HCEC 1CT (cell line): Measurements from ENCODE around the gene SOAT2.
"Not testable (repeated sequence)": the region's sequence is repeated elsewhere in the genome, so short reads cannot be mapped to it uniquely, and the experiment has no call there.

Experiments used
- DNase-seq: peaks from one replicate; pipeline ENCODE4 v3.0.0-alpha.2; 2017

The SOAT2 gene

DNA sequence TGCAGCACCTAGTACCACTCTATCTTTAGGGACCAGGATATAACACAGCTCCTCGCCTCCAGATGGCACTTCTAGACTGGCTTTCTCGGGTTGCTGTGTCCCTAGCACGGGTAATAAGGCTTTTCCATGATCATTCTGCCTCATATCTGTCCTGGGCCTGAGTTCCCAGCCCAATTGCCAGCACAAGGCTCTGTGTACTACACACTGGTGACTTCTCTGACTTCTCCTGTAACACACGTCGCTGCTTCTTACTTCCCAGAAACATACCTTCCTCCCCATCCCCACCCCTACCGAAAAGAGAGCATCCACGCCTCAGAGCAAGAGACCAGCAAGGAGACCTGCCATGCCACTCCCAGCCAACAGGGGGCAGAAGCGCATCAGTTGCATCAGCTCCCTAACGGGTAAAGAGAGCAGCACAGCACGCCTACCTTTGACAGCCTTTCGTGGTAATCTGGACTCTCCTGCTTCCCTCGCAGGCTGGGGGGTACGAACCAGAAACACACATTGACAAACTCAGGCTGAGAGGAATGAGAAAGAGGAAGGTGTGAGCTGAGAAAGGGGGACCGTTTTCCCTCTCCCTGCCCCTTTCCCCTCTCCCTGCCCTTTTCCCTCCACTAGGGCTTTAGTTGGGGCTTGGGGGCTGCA, 56.0 kb downstream of the SOAT2 start:
- peak; percentile 63 for DNase-seq

DNA sequence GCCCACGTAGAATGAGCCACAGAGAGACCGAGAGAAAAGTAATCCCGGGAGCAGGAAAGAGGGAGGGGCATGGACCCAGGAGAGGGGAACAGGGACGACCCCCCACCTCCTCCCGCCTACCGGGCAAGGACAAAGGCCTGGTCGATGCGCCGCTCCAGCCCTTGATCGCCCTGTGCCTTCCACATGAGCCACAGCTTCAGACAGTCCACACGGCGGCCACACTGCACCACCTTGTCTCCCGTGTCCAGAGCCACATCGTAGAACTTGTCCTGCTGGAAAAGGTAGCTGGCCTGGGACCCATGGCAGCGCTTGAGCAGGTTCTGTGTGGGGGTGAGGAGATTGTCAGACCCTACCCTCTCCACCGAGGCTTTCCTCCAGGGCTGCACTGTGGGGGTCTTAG, 56.7 kb downstream of the SOAT2 start:
- no peak for DNase-seq

DNA sequence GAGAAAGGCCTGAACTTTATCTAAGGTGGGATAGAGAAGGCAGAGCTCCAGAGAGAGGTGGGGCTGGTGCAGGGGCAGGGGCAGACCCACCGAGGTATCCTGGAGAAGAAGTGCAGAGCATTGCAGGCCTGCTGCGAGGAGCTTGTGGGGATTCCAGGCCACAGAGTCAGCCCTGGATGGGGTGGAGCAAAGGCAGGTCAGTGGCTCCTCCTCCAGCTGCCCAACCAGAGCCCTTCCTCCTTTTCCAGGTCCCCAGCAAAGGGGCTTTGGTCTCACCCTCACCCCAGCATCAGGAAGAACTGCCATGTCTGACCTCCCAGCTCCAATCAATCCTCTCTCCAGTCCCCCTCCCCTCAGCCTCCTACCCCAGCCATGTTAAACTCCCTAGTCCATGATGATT, 57.4 kb downstream of the SOAT2 start:
- DNase-seq, result no peak

DNA sequence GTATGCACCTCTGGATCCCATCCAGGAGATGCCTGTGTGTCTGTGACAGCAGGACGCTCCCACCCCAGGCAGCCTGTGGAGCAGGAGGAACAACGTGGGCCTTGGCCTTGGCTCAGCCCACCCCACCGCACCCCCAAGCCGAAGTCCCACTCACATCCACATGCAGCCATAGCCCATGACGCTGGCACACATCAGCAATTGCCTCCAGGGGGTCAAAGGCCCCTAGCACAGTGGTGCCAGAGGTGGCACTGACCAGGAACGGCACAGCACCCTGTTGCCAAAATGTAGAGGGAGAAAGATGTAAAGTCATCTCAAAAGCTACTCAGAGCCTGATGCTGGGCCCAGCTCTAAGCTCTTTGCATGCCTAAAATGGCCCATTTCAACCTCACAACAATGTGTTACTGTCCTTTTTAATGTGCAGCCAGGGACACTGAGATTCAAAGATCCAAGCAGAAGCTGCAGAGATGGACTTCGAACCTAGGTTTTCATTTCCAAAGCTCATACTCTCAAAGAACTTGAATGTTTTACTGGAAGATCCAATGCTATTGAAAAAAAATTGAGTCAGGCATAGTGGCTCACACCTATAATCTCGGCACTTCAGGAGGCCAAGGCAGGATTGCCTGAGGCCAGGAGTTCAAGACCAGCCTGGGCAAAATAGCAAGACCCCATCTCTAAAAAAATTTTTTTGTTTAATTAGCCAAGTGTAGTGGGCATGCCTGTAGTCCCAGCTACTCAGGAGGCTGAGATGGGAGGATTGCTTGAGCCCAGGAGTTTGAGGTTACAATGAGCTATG, 58.0 kb downstream of the SOAT2 start:
- DNase-seq, result no peak

DNA sequence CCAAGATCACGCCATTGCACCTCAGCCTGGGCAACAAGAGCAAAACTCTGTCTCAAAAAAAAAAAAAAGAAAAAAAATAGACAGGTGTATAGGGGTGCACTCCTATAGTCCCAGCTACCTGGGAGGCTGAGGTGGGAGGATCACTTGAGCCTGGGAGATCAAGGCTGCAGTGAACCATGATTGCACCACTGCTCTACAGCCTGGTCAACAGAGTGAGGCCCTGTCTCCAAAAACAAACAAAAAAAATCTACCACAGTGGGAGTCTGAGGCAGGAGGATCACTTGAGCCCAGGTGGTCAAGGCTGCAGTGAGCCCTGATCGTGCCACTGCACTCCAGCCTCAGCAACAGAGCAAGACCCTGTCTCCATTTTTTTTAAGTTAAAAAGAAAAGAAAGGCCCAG, 59.7 kb downstream of the SOAT2 start:
- DNase-seq, result not testable (repeated sequence)

DNA sequence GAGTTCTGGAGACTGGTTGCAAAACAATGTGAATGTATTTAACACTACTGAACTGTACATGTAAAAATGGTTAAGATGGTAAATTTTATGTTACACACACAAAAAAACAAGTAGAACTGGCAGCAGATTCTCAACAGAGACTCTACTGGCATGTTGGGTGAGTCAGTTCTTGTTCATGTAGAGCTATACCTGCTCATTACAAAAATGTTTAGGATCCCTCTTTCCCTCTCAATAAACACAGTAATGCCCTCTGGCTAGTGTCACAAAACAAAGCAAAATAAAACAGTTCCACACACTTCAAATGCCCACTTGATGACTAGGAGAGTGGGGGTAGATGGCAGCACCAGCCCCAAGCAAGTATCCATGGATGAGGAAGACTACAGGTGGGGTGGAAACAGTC, 63.6 kb downstream of the SOAT2 start:
- DNase-seq, result no peak

DNA sequence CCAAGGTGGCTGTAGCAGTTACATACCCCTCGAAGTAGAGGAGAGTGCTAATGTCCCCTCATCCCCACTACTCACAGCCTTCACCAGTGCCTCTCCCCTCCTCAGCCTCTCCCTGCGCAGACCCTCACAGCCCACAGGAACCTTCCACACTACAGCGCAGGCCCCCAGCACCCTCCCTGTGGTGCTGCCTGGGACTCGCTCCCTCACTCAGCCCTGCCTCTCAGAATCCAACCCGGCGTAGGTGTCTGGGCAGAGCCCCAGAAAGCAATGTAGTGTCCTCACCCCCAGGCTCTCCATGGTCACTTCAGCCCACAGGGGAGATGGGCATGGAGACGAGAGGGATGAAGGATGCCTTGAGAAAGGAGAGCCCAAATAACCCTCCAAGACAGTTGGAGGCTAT, 66.4 kb downstream of the SOAT2 start:
- DNase-seq, result no peak

DNA sequence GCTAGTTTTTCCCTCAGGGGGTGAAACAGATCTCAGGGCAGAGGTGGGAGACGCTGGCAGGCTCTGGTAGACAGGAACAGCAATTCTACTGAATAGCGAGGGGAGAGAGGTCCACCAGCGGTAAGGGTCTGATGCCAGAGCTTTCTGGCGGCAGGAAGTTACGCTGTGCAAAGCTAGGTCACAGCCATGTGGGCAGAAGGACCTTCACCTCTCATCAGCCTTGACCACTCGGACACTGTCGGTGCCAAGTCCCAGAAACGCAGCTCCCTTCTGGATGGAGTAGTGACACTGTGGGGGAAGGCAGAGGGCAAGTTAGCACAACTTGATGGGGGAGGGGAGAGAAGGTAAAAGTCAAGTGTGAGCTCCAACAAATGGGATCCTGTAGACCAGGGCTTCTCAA, 66.9 kb downstream of the SOAT2 start:
- DNase-seq, result no peak

DNA sequence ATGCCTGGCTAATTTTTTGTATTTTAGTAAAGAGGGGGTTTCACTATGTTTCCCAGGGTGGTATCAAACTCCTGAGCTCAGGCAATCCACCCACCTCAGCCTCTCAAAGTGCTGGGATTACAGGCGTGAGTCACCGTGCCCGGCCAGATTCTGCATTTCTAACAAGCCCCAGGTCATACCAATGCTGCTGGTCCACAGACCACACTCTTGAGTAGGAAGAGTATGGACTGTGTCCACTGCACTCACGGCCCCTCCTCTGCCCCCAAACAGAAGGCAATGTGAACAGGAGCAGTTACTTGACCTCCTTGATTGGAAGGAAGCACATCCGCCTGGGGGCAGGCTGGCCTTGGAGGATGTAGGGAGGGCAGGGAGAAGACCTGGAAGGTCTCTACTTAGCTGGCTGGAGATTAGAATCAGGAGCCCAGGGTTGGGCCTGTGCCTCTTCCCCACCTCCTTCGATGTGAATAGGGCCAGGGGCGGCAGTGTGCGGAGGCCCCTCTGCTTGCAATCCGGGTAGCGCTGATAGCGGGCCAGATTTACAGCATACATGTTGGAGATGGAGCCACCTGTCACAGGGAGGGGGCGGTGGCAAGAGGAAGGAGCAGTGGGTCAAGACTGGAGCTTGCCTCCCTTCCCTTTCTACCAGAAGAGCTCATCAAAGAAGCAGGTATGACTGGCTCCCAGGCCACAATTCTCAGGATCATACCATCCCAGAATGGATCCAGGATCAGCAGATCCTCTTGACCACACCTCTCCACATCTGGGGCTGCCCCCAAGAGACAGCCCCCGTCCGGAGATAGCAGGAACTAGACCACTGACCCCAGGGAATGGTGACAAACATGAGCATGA, 67.8 kb downstream of the SOAT2 start:
- DNase-seq, result no peak

DNA sequence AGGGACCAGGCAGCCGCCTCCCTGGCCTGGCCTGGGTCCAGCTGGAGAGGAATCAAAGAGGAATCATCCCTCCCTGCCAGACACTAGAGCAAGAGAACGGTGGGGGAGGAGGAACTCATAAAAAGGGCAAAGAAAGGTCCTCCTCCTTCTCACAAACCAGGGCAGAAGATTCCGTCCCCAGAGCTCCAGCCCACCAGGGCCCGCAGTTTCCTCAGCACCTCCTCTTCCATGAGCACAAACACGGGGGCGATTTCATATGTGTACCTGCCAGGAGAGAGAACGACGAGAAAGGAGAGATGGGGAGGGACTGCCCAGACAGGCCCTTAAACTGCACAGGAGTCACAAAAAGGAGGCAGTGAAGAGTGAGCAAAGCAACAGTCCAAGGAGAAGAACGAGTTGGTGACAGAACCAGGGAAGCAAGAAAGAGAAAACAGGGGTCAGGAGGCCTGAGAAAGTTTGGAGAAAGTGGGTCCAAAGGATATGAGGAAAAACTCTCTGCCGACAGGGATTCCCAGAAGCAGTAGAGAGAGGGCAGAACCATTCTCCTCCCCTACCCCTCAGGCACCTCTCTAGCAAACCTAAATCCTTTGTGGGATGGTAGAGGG, 68.5 kb downstream of the SOAT2 start:
- no peak for DNase-seq

DNA sequence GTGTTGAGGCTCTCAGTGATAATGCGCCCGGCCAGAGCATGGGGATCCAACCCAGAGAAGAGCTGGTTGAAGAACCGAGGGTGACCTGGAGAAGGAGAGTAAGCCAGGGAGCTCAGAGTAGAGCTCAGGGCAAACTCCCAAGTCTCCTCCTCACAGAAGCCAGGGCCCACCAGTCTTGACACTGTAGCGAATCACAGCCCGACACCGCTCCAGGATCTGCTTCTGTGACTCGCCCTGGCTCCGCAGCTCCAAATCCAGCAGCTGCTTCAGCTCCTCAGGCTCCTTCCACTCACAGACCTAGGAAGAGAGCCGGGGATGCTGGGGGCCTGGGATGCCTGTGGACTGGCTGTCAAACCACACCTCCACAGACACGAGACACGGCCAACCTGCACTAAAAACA, 69.1 kb downstream of the SOAT2 start:
- peak; percentile 18 for DNase-seq

DNA sequence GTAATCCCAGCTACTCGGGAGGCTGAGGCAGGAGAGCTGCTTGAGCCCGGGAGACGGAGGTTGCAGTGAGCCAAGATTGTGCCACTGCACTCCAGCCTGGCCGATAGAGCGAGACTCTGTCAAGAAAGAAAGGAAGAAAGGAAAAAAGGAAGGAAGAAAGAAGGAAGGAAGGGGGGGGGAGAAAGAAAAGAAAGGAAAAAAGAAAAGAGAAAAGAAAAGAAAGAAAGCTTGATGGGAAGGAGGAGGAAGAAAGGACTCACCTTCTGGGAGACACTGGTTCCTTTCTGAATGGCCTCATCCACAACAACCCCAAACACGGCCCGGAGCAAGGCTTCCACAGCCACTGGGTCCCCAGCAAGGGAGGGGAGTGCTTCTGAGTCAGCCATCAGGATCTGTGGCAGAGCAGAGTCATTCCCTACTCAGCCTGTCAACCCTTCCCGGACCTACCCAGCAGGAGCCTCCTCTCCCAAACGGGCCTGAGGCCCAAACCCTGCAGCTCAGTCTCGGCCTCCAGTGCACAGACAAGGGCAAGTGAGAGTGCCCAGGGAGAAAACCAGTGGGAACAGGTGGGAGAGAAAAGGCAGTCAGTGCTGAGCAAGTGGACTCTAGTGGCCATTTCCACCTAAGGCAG, 69.9 kb downstream of the SOAT2 start:
- no peak for DNase-seq
